H1 (cell line): ENCODE results near the gene TBC1D16. TPM values are rescaled to one million over a fixed set of nuclear protein-coding genes. Genes with fewer than 3 reads are reported as not detected.
"Not testable (repeated sequence)": the region's sequence is repeated elsewhere in the genome, so short reads cannot be mapped to it uniquely, and the experiment has no call there.

Experiments used
- CTCF ChIA-PET: fragments of 300-600 bp; sonication (Branson Sonifier 250); formaldehyde crosslinking; loops from one replicate; lab custom pipeline; 2021; ENCODE audit not compliant: partially characterized antibody; lab: Charles Lee
- POLR2A ChIA-PET: fragments of 300-600 bp; sonication (Branson Sonifier 250); formaldehyde crosslinking; loops from one replicate; lab custom pipeline; 2021; ENCODE audit warnings: inconsistent platforms; ENCODE audit not compliant: partially characterized antibody; lab: Charles Lee
- DNase-seq, 2 experiments: peaks; one replicate each; pipeline versions ENCODE4 v3.0.0 to v3.0.0-alpha.2; 2010 to 2022; ENCODE audit warnings: low spot score in 2 of 2, low read depth in 1 of 2, mixed read lengths in 1 of 2
- FAIRE-seq: peaks from 2 replicates; lab custom pipeline; 2011; peaks lifted over from hg19 to GRCh38; lab: Jason Lieb, UNC
- H2AFZ ChIP-seq: 2 replicates; pipeline ENCODE4 v1.8.1; 2012; ENCODE audit warnings: low read length, inconsistent platforms
- H2AK5ac ChIP-seq: 2 replicates; pipeline ENCODE4 v1.6.1; 2013; ENCODE audit warnings: low read depth, low read length
- H2BK120ac ChIP-seq: replicated peaks from 2 replicates; pipeline ENCODE3; 2013; ENCODE audit warnings: low read depth, low read length, inconsistent platforms
- H2BK12ac ChIP-seq: 2 replicates; pipeline ENCODE4 v1.6.1; 2013; ENCODE audit warnings: low read depth, low read length
- H2BK15ac ChIP-seq: 2 replicates; pipeline ENCODE4 v1.6.1; 2013; ENCODE audit warnings: low read length
- H2BK20ac ChIP-seq: 2 replicates; pipeline ENCODE4 v1.6.1; 2013; ENCODE audit warnings: low read length
- H2BK5ac ChIP-seq: 2 replicates; pipeline ENCODE4 v1.6.1; 2013; ENCODE audit warnings: low read depth, low read length
- H3K14ac ChIP-seq: 2 replicates; pipeline ENCODE4 v1.6.1; 2013; ENCODE audit warnings: inconsistent platforms; ENCODE audit not compliant: insufficient read length
- H3K18ac ChIP-seq: 2 replicates; pipeline ENCODE4 v1.6.1; 2013; ENCODE audit warnings: low read length; ENCODE audit errors: extremely low read depth
- H3K23ac ChIP-seq: 2 replicates; pipeline ENCODE4 v1.6.1; 2013; ENCODE audit warnings: inconsistent platforms; ENCODE audit not compliant: insufficient read length
- H3K23me2 ChIP-seq: 2 replicates; pipeline ENCODE4 v1.6.1; 2013; ENCODE audit warnings: low read depth, low read length
- H3K27ac ChIP-seq: 2 replicates; pipeline ENCODE4 v1.6.1; 2011; ENCODE audit warnings: low read depth, low read length, inconsistent platforms
- H3K27me3 ChIP-seq, 4 experiments: replicated peaks in 1 of 4; 1 replicate in 1 of 4; 2 replicates in 3 of 4; pipeline versions ENCODE4 v1.6.1 to v1.8.1; 2011 to 2013; ENCODE audit warnings: low read length in 3 of 4, mild to moderate bottlenecking in 3 of 4, inconsistent platforms in 2 of 4, mixed read lengths in 2 of 4, moderate library complexity in 1 of 4; ENCODE audit not compliant: control insufficient read depth in 3 of 4, insufficient read depth in 3 of 4; ENCODE audit errors: extremely low read depth in 1 of 4
- H3K36me3 ChIP-seq, 4 experiments: 2 replicates each; pipeline versions ENCODE4 v1.6.1 to v1.8.1; 2011 to 2013; ENCODE audit warnings: mild to moderate bottlenecking in 4 of 4, low read length in 3 of 4, moderate library complexity in 2 of 4, control low read depth in 1 of 4, inconsistent platforms in 1 of 4; ENCODE audit not compliant: insufficient read depth in 4 of 4, control insufficient read depth in 2 of 4
- H3K4ac ChIP-seq: replicated peaks from 2 replicates; pipeline ENCODE3; 2013; ENCODE audit warnings: low read length, low read depth, mixed read lengths, inconsistent platforms; ENCODE audit not compliant: insufficient read length
- H3K4me1 ChIP-seq, 4 experiments: replicated peaks in 1 of 4; 1 replicate in 1 of 4; 2 replicates in 3 of 4; pipeline versions ENCODE4 v1.6.1 to v1.8.1; 2011 to 2013; ENCODE audit warnings: low read length in 3 of 4, inconsistent platforms in 2 of 4, mixed read lengths in 1 of 4; ENCODE audit not compliant: insufficient read depth in 4 of 4, control insufficient read depth in 3 of 4
- H3K4me2 ChIP-seq, 2 experiments: 2 replicates each; pipeline versions ENCODE4 v1.6.1 to v1.8.1; 2011 to 2013; ENCODE audit warnings: low read depth in 2 of 2, low read length in 2 of 2, control low read depth in 1 of 2, inconsistent platforms in 1 of 2, mild to moderate bottlenecking in 1 of 2; ENCODE audit not compliant: insufficient read depth in 1 of 2
- H3K4me3 ChIP-seq, 4 experiments: fragments of 200-600, 300-600 bp in 1 of 4; sonication (generic), shearing (Covaris generic), sonication (Bioruptor Twin) in 1 of 4; 2 replicates each; pipeline versions ENCODE4 v1.5.1 to v1.8.1; 2011 to 2016; ENCODE audit warnings: low read length in 4 of 4, low read depth in 3 of 4, control low read depth in 2 of 4, inconsistent platforms in 2 of 4, mild to moderate bottlenecking in 2 of 4, mixed read lengths in 1 of 4, moderate library complexity in 1 of 4; ENCODE audit not compliant: insufficient read depth in 2 of 4; ENCODE audit errors: extremely low read depth in 1 of 4
- H3K56ac ChIP-seq: replicated peaks from 2 replicates; pipeline ENCODE3; 2013; ENCODE audit warnings: low read depth, mild to moderate bottlenecking, mixed read lengths, low read length, inconsistent platforms; ENCODE audit not compliant: insufficient read length
- H3K79me1 ChIP-seq: 2 replicates; pipeline ENCODE4 v1.6.1; 2013; ENCODE audit warnings: low read depth, low read length, control low read depth
- H3K79me2 ChIP-seq, 2 experiments: 2 replicates each; pipeline versions ENCODE4 v1.6.1 to v1.8.1; 2012 to 2013; ENCODE audit warnings: low read length in 2 of 2, mild to moderate bottlenecking in 2 of 2, inconsistent platforms in 1 of 2; ENCODE audit not compliant: insufficient read depth in 2 of 2, control insufficient read depth in 1 of 2
- H3K9ac ChIP-seq, 4 experiments: replicated peaks in 1 of 4; 1 replicate in 1 of 4; 2 replicates in 3 of 4; pipeline versions ENCODE4 v1.6.1 to v1.8.1; 2011 to 2013; ENCODE audit warnings: low read depth in 3 of 4, low read length in 3 of 4, control low read depth in 2 of 4, mild to moderate bottlenecking in 2 of 4, moderate library complexity in 2 of 4, inconsistent platforms in 1 of 4; ENCODE audit errors: extremely low read depth in 1 of 4
- H3K9me3 ChIP-seq, 2 experiments: 2 replicates each; pipeline versions ENCODE4 v1.6.1 to v1.8.1; 2012 to 2013; ENCODE audit warnings: mild to moderate bottlenecking in 2 of 2, moderate library complexity in 2 of 2, control low read depth in 1 of 2, inconsistent platforms in 1 of 2, low read depth in 1 of 2, low read length in 1 of 2, mixed read lengths in 1 of 2; ENCODE audit not compliant: insufficient read depth in 2 of 2
- H4K20me1 ChIP-seq, 2 experiments: replicated peaks in 1 of 2; 2 replicates each; pipeline versions ENCODE3 to v1.8.1; 2011 to 2013; ENCODE audit warnings: inconsistent platforms in 2 of 2, low read length in 2 of 2, mild to moderate bottlenecking in 1 of 2; ENCODE audit not compliant: insufficient read depth in 2 of 2, control insufficient read depth in 1 of 2
- H4K5ac ChIP-seq: 2 replicates; pipeline ENCODE4 v1.6.1; 2013; ENCODE audit warnings: low read length, low read depth, mixed read lengths, inconsistent platforms; ENCODE audit not compliant: insufficient read length
- H4K8ac ChIP-seq: 2 replicates; pipeline ENCODE4 v1.8.0; 2013; ENCODE audit warnings: mild to moderate bottlenecking, moderate library complexity, low read length, inconsistent platforms; ENCODE audit not compliant: insufficient read depth; ENCODE audit errors: extremely low read depth
- H4K91ac ChIP-seq: replicated peaks from 2 replicates; pipeline ENCODE3; 2013; ENCODE audit warnings: low read length, mixed read lengths, inconsistent platforms; ENCODE audit not compliant: insufficient read length
- WGBS, 2 experiments: shearing (Covaris generic) in 1 of 2; methylation state at CpG; one replicate each; pipeline versions ENCODE4 v1.1.6 to v1.1.7; 2013 to 2015; ENCODE audit warnings: low lambda C conversion rate in 2 of 2, mixed read lengths in 2 of 2, inconsistent platforms in 1 of 2, low coverage in 1 of 2, missing lambda C conversion rate in 1 of 2; ENCODE audit not compliant: insufficient replicate concordance in 2 of 2, insufficient coverage in 1 of 2, insufficient read length in 1 of 2; ENCODE audit errors: extremely low coverage in 1 of 2, missing lambda C conversion rate in 1 of 2; 5-methylcytosine and 5-hydroxymethylcytosine counted together
- polyA plus RNA-seq, 7 experiments: library from polyadenylated mRNA; depleted of rRNA in 3 of 7; stranded (reverse) in 5 of 7; unstranded in 2 of 7; fragments of >200 nt in 5 of 7; fragments of 200-250 nt in 2 of 7; gene quantifications; 1 replicate in 5 of 7; 2 replicates in 1 of 7; 4 replicates in 1 of 7; pipeline versions ENCODE4 v1.2.1 to v1.2.3, GENCODE V29; 2011 to 2013; ENCODE audit warnings: missing spikeins in 2 of 7, mixed read lengths in 2 of 7
- total RNA-seq: library from RNA; stranded (reverse); fragmentation: NEBNext Ultra II Directional; extraction: Animal tissue kit (Norgen Biotek cat#: 25700); gene quantifications from 2 replicates; pipeline ENCODE4 v1.2.1, GENCODE V29; 2021

TBC1D16 gene
- total and polyA plus RNA-seq, 2 of the 8 experiments (the other 6 are each of a cell fraction or from before 2014, with no cell fraction given) = 21.1 to 109 TPM

DNA sequence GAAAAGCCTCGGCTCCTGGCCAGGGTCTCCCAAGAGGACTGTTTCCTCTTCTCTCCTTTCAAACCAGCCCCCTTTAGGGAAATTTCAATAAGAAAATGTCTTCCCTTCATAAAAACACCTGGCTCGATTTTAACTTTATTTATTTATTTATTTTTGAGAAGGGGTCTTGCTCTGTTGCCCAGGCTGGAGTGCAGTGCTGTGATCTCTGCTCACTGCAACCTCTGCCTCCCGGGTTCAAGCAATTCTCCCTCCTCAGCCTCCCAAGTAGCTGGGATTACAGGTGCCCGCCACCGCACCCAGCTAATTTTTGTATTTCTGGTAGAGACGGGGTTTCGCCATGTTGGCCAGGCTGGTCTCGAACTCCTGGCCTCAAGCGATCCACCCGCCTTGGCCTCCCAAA, 11.0 kb upstream of the TBC1D16 start:
- not testable (repeated sequence) for H3K4me2 ChIP-seq, H3K79me1 ChIP-seq, H2AK5ac ChIP-seq, H3K14ac ChIP-seq, H3K56ac ChIP-seq, H3K23ac ChIP-seq, H4K8ac ChIP-seq, H3K4me3 ChIP-seq, H3K23me2 ChIP-seq, DNase-seq, H3K9me3 ChIP-seq, H2BK12ac ChIP-seq, H2BK20ac ChIP-seq, H2AFZ ChIP-seq, H2BK15ac ChIP-seq, H4K5ac ChIP-seq, H2BK120ac ChIP-seq, H2BK5ac ChIP-seq, H3K79me2 ChIP-seq, H3K9ac ChIP-seq, H3K4ac ChIP-seq, H3K4me1 ChIP-seq, FAIRE-seq, H3K36me3 ChIP-seq, H3K27me3 ChIP-seq, H4K20me1 ChIP-seq, H3K18ac ChIP-seq, H3K27ac ChIP-seq, H4K91ac ChIP-seq
- 95% methylated on average over 10 of the region's 10 CpGs; no CpG with 5 or more reads in 1 of the 2 experiments for WGBS, 2 experiments
- POLR2A ChIA-PET = interaction anchor here (0.6 kb wide), 2 partner anchors 42 to 98 kb away, joined by 3 to 4 read pairs; no protein-coding TSS in a partner anchor
- CTCF ChIA-PET = interaction anchor here (0.6 to 1.5 kb wide), 3 partner anchors 38 to 542 kb away, joined by 3 to 4 read pairs (median 3); no protein-coding TSS in a partner anchor
